Suprapubic skin (tissue), 3 donors: ENCODE data around the gene CPT1A.

ENCODE experiments used
- EP300 ChIP-seq: sonication (generic); formaldehyde crosslinking; IDR thresholded peaks from one replicate; pipeline ENCODE4 v1.6.1; 2017; ENCODE audit warnings: antibody characterized with exemption
- POLR2A ChIP-seq, 2 donors: fragments of 450-650 bp; IDR thresholded peaks; one replicate each; pipeline ENCODE4 v1.6.1; 2017; ENCODE audit warnings: antibody characterized with exemption in 2 of 2, mild to moderate bottlenecking in 2 of 2, moderate library complexity in 2 of 2
- TF ChIP-seq, protein P1 (sequence below), 2 donors: fragments of 200-600 bp in 1 of 2; fragments of 450-650 bp in 1 of 2; sonication (generic) in 1 of 2; IDR thresholded peaks; one replicate each; pipeline ENCODE4 v1.5.1; 2016 to 2019; ENCODE audit warnings: antibody characterized with exemption in 2 of 2, mild to moderate bottlenecking in 1 of 2, moderate library complexity in 1 of 2

DNA sequence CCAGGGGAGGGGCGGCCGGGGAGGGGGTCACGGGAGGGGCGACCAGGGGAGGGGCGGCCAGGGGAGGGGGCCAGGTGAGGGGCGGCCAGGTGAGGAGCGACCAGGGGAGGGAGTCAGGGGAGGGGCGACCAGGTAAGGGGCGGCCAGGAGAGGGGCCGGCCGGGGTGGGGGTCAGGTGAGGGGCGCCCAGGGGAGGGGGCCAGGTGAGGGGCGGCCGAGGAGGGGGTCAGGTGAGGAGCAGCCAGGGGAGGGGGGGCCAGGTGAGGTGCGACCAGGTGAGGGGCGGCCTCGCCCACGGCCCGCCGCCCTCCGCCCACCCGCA, 90.8 kb downstream of the CPT1A start:
- TF ChIP-seq POLR2A (IDR thresholded peaks at IDR 0.05) = no peak
- no peak for TF ChIP-seq EP300
- TF ChIP-seq, protein P1, sequence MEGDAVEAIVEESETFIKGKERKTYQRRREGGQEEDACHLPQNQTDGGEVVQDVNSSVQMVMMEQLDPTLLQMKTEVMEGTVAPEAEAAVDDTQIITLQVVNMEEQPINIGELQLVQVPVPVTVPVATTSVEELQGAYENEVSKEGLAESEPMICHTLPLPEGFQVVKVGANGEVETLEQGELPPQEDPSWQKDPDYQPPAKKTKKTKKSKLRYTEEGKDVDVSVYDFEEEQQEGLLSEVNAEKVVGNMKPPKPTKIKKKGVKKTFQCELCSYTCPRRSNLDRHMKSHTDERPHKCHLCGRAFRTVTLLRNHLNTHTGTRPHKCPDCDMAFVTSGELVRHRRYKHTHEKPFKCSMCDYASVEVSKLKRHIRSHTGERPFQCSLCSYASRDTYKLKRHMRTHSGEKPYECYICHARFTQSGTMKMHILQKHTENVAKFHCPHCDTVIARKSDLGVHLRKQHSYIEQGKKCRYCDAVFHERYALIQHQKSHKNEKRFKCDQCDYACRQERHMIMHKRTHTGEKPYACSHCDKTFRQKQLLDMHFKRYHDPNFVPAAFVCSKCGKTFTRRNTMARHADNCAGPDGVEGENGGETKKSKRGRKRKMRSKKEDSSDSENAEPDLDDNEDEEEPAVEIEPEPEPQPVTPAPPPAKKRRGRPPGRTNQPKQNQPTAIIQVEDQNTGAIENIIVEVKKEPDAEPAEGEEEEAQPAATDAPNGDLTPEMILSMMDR (IDR thresholded peaks at IDR 0.05) = no peak
